ENCODE measurements around the gene CHST3. TPM values are rescaled to one million over a fixed set of nuclear protein-coding genes. Genes with fewer than 3 reads are reported as not detected.

CHST3 gene
- total and polyA plus RNA-seq, 7 donors: 0.23 to 25.5 (median 12.8) TPM

- no peak for DNase-seq
- intact Hi-C loops (cut with DNase I): no loop called here
- Histone ChIP-seq H3K27ac (no peak overlapping the region), H3K4me1 (no peaks in the 10 kb centered on the region), H3K36me3 (no peaks in the 10 kb centered on the region), H3K27me3 (no peaks in the 10 kb centered on the region), H3K9me3 (no peaks in the 10 kb centered on the region), H3K4me3 (no peak overlapping the region)
- TF ChIP-seq POLR2A (IDR thresholded peaks at IDR 0.05) (no peak), CTCF (IDR thresholded peaks at IDR 0.05) (no peak), POLR2AphosphoS5 (IDR thresholded peaks at IDR 0.05) (no peak), EP300 (IDR thresholded peaks at IDR 0.05) (no peak)
- WGBS, 2 donors: 89 to 90% methylated on average over 8 of the region's 8 CpGs
These were observed 73.1 kb downstream of the CHST3 start for GRCh38 chr10:72037266-72037665.

GRCh38 chr10:72037811-72038210 lies 73.6 kb downstream of the CHST3 start:
- Histone ChIP-seq H3K4me1 (no peaks in the 10 kb centered on the region), H3K4me3 (no peak overlapping the region), H3K36me3 (no peaks in the 10 kb centered on the region), H3K27ac (no peak overlapping the region), H3K9me3 (no peaks in the 10 kb centered on the region), H3K27me3 (no peaks in the 10 kb centered on the region)
- WGBS, 2 donors: 46 to 77% methylated on average over 3 of the region's 3 CpGs
- no peak for TF ChIP-seq POLR2A (IDR thresholded peaks at IDR 0.05)
- no peak for TF ChIP-seq EP300 (IDR thresholded peaks at IDR 0.05)
- no peak for TF ChIP-seq CTCF (IDR thresholded peaks at IDR 0.05)
- TF ChIP-seq POLR2AphosphoS5 (IDR thresholded peaks at IDR 0.05): no peak
- DNase-seq: no peak
- intact Hi-C loops (cut with DNase I): no loop called here

- Histone ChIP-seq H3K27ac (no peak overlapping the region), H3K9me3 (no peaks in the 10 kb centered on the region), H3K27me3 (no peaks in the 10 kb centered on the region), H3K4me1 (no peaks in the 10 kb centered on the region), H3K36me3 (no peaks in the 10 kb centered on the region), H3K4me3 (no peak overlapping the region)
- DNase-seq: no peak
- WGBS, 2 donors: 77 to 80% methylated on average over 13 of the region's 13 CpGs
- no peak for TF ChIP-seq CTCF (IDR thresholded peaks at IDR 0.05)
- no peak for TF ChIP-seq POLR2A (IDR thresholded peaks at IDR 0.05)
- TF ChIP-seq EP300 (IDR thresholded peaks at IDR 0.05): no peak
- no peak for TF ChIP-seq POLR2AphosphoS5 (IDR thresholded peaks at IDR 0.05)
- intact Hi-C loops (cut with DNase I): no loop called here
These were observed 74.3 kb downstream of the CHST3 start for GRCh38 chr10:72038458-72039001.

- peaks cover 0 to 3% (median 1%) of the 10 kb centered on the region in 4 donors for H3K4me1 ChIP-seq
- DNase-seq: no peak
- H3K36me3 ChIP-seq: no peaks in the 10 kb centered on the region
- H3K4me3 ChIP-seq: no peak overlapping the region
- TF ChIP-seq POLR2AphosphoS5 (IDR thresholded peaks at IDR 0.05) (no peak), POLR2A (IDR thresholded peaks at IDR 0.05) (no peak), EP300 (IDR thresholded peaks at IDR 0.05) (no peak), CTCF (IDR thresholded peaks at IDR 0.05) (no peak)
- H3K9me3 ChIP-seq: no peaks in the 10 kb centered on the region
- no peak overlapping the region for H3K27ac ChIP-seq
- WGBS, 2 donors: 77 to 80% methylated on average over 9 of the region's 9 CpGs
- H3K27me3 ChIP-seq: no peaks in the 10 kb centered on the region
- intact Hi-C loops (cut with DNase I): no loop called here
These were observed 75.2 kb downstream of the CHST3 start for GRCh38 chr10:72039377-72039776.

- WGBS, 2 donors: 90% methylated on average over 6 of the region's 6 CpGs
- H3K9me3 ChIP-seq: no peaks in the 10 kb centered on the region
- TF ChIP-seq POLR2AphosphoS5 (IDR thresholded peaks at IDR 0.05) (no peak), POLR2A (IDR thresholded peaks at IDR 0.05) (no peak), EP300 (IDR thresholded peaks at IDR 0.05) (no peak), CTCF (IDR thresholded peaks at IDR 0.05) (no peak)
- H3K27ac ChIP-seq: no peak overlapping the region
- H3K4me1 ChIP-seq: peaks cover 0 to 12% (median 8%) of the 10 kb centered on the region in 4 donors
- H3K36me3 ChIP-seq: no peaks in the 10 kb centered on the region
- intact Hi-C loops (cut with DNase I): loop anchor here (10.0 kb wide), 1 partner anchor 667 kb away; no protein-coding TSS in a partner anchor
- no peak overlapping the region for H3K4me3 ChIP-seq
- DNase-seq: no peak
- no peaks in the 10 kb centered on the region for H3K27me3 ChIP-seq
These were observed 77.3 kb downstream of the CHST3 start for GRCh38 chr10:72041491-72041890.

Measured in sigmoid colon (tissue), 7 donors.